ENCODE results near the gene PRKCA.

The PRKCA gene

DNA sequence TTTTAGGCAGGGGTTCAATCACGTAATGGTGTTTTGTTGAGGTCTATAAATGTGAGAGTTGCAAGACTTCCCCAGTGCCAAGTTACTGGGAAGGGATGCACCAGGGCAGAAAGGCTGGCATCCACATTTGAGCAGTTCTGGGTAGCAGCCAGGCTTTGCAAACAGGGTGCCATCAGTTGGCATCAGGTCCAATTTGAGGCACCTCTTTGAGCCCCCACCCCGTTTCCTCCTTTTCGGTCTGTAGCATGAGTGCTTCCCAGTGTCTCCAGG is 389.9 kb downstream of the PRKCA start:
- Histone ChIP-seq H3K9ac (ENCODE audit: low read length) (no peak overlapping the region), H4K8ac (ENCODE audit: low read depth, low read length) (no peak overlapping the region), H2AFZ (ENCODE audit: insufficient read depth, low read length, poor library complexity) (no peak overlapping the region), H3K23ac (ENCODE audit: low read length) (no peak overlapping the region), H3K36me3 (ENCODE audit: control insufficient read depth in 1 of 2, insufficient read depth in 2 of 2, low read length in 2 of 2) (no peaks in the 10 kb centered on the region), H3K14ac (ENCODE audit: low read length) (no peak overlapping the region), H3K4me2 (ENCODE audit: low read length) (no peak overlapping the region), H2BK5ac (ENCODE audit: low read depth, low read length, poor library complexity) (no peak overlapping the region), H3K9me3 (ENCODE audit: insufficient read depth, low read depth, low read length) (no peaks in the 10 kb centered on the region), H4K91ac (ENCODE audit: low read depth, low read length) (no peak overlapping the region), H3K27me3 (ENCODE audit: insufficient read depth, low read length) (no peaks in the 10 kb centered on the region), H3K79me2 (ENCODE audit: control insufficient read depth, insufficient read depth, low read length, poor library complexity) (no peaks in the 10 kb centered on the region), H3K4me1 (ENCODE audit: control insufficient read depth in 1 of 2, insufficient read depth in 2 of 2, low read length in 2 of 2) (peaks cover 2% of the 10 kb centered on the region in 2 experiments), H2AK5ac (ENCODE audit: low read length) (no peak overlapping the region), H3K4me3 (ENCODE audit: low read depth, low read length) (no peak overlapping the region), H2BK120ac (ENCODE audit: insufficient read depth, low read length, poor library complexity) (no peak overlapping the region), H3K79me1 (ENCODE audit: low read length) (no peaks in the 10 kb centered on the region), H3K4ac (ENCODE audit: low read depth, low read length) (no peak overlapping the region), H4K12ac (ENCODE audit: low read depth, low read length) (no peak overlapping the region), H3K18ac (ENCODE audit: low read length) (no peak overlapping the region), H3K27ac (ENCODE audit: low read depth, low read length) (no peak overlapping the region), H2BK12ac (ENCODE audit: low read length) (no peak overlapping the region)
- DNase-seq, result no peak
- WGBS (ENCODE audit: extremely low coverage, insufficient coverage, insufficient read length), result no CpG with 5 or more reads among the region's 3 CpGs

DNA sequence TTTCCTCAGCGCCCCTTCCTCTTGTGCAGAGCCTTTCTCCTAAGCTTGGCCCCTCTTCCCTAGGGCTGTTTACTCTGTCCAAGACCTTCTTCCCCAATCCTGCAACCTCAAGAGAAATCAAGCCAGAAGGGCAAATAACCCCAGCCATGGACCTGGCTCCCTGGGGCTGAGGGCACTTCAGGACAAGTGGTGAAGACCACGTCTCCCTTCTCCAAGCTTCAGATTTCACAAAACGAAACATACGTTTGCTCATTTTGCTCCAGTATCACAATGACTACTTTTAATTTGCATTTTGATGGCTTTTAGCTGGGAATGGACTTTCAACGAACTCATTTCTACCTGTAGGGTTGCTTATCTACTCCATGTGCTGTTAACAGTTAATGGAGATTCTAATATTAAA is 392.7 kb downstream of the PRKCA start:
- Histone ChIP-seq H3K79me2 (ENCODE audit: control insufficient read depth, insufficient read depth, low read length, poor library complexity) (no peaks in the 10 kb centered on the region), H2AK5ac (ENCODE audit: low read length) (no peak overlapping the region), H3K23ac (ENCODE audit: low read length) (no peak overlapping the region), H4K8ac (ENCODE audit: low read depth, low read length) (no peak overlapping the region), H3K27ac (ENCODE audit: low read depth, low read length) (no peak overlapping the region), H3K9ac (ENCODE audit: low read length) (no peak overlapping the region), H3K4me2 (ENCODE audit: low read length) (no peak overlapping the region), H3K14ac (ENCODE audit: low read length) (no peak overlapping the region), H3K4me1 (ENCODE audit: control insufficient read depth in 1 of 2, insufficient read depth in 2 of 2, low read length in 2 of 2) (peaks cover 2% of the 10 kb centered on the region in 2 experiments), H2BK120ac (ENCODE audit: insufficient read depth, low read length, poor library complexity) (no peak overlapping the region), H2BK12ac (ENCODE audit: low read length) (no peak overlapping the region), H3K4me3 (ENCODE audit: low read depth, low read length) (no peak overlapping the region), H2BK5ac (ENCODE audit: low read depth, low read length, poor library complexity) (no peak overlapping the region), H4K91ac (ENCODE audit: low read depth, low read length) (no peak overlapping the region), H3K36me3 (ENCODE audit: control insufficient read depth in 1 of 2, insufficient read depth in 2 of 2, low read length in 2 of 2) (no peaks in the 10 kb centered on the region), H4K12ac (ENCODE audit: low read depth, low read length) (no peak overlapping the region), H3K4ac (ENCODE audit: low read depth, low read length) (no peak overlapping the region), H2AFZ (ENCODE audit: insufficient read depth, low read length, poor library complexity) (no peak overlapping the region), H3K27me3 (ENCODE audit: insufficient read depth, low read length) (no peaks in the 10 kb centered on the region), H3K18ac (ENCODE audit: low read length) (no peak overlapping the region), H3K79me1 (ENCODE audit: low read length) (no peaks in the 10 kb centered on the region), H3K9me3 (ENCODE audit: insufficient read depth, low read depth, low read length) (no peaks in the 10 kb centered on the region)
- no peak for DNase-seq
- WGBS (ENCODE audit: extremely low coverage, insufficient coverage, insufficient read length), result no CpG with 5 or more reads among the region's 5 CpGs

- Histone ChIP-seq H3K36me3 (ENCODE audit: control insufficient read depth in 1 of 2, insufficient read depth in 2 of 2, low read length in 2 of 2) (no peaks in the 10 kb centered on the region), H3K4me3 (ENCODE audit: low read depth, low read length) (no peak overlapping the region), H3K27ac (ENCODE audit: low read depth, low read length) (no peak overlapping the region), H2BK12ac (ENCODE audit: low read length) (no peak overlapping the region), H3K4me1 (ENCODE audit: control insufficient read depth in 1 of 2, insufficient read depth in 2 of 2, low read length in 2 of 2) (no peaks in the 10 kb centered on the region), H4K91ac (ENCODE audit: low read depth, low read length) (no peak overlapping the region), H3K79me2 (ENCODE audit: control insufficient read depth, insufficient read depth, low read length, poor library complexity) (no peaks in the 10 kb centered on the region), H3K14ac (ENCODE audit: low read length) (no peak overlapping the region), H2BK120ac (ENCODE audit: insufficient read depth, low read length, poor library complexity) (no peak overlapping the region), H3K4ac (ENCODE audit: low read depth, low read length) (no peak overlapping the region), H3K79me1 (ENCODE audit: low read length) (no peaks in the 10 kb centered on the region), H3K18ac (ENCODE audit: low read length) (no peak overlapping the region), H2AFZ (ENCODE audit: insufficient read depth, low read length, poor library complexity) (no peak overlapping the region), H3K9ac (ENCODE audit: low read length) (no peak overlapping the region), H4K12ac (ENCODE audit: low read depth, low read length) (no peak overlapping the region), H4K8ac (ENCODE audit: low read depth, low read length) (no peak overlapping the region), H3K4me2 (ENCODE audit: low read length) (no peak overlapping the region), H3K27me3 (ENCODE audit: insufficient read depth, low read length) (no peaks in the 10 kb centered on the region), H3K23ac (ENCODE audit: low read length) (no peak overlapping the region), H2BK5ac (ENCODE audit: low read depth, low read length, poor library complexity) (no peak overlapping the region), H2AK5ac (ENCODE audit: low read length) (no peak overlapping the region), H3K9me3 (ENCODE audit: insufficient read depth, low read depth, low read length) (no peaks in the 10 kb centered on the region)
- DNase-seq, result no peak
Observed at GRCh38 chr17:66698270-66698669, 395.9 kb downstream of the PRKCA start.

DNA sequence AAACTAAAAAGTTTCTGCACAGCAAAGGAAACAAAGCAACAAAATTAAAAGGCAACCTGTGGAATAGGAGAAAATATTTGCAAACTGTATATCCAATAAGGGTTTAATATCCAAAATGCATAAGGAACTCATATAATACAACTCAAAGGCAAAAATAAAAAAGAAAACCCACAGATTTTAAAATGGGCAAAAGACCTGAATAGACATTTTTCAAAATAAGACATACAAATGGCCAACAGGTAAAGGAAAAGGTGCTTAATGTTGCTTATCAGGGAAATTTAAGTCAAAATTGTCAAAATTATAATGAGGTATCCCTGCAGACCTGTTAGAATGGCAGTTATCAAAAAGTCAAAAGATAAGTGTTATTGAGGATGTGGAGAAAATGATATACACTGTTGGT is 399.0 kb downstream of the PRKCA start:
- Histone ChIP-seq H2BK5ac (ENCODE audit: low read depth, low read length, poor library complexity) (no peak overlapping the region), H3K27ac (ENCODE audit: low read depth, low read length) (no peak overlapping the region), H3K14ac (ENCODE audit: low read length) (no peak overlapping the region), H3K4me3 (ENCODE audit: low read depth, low read length) (no peak overlapping the region), H4K8ac (ENCODE audit: low read depth, low read length) (no peak overlapping the region), H2AFZ (ENCODE audit: insufficient read depth, low read length, poor library complexity) (no peak overlapping the region), H3K4me1 (ENCODE audit: control insufficient read depth in 1 of 2, insufficient read depth in 2 of 2, low read length in 2 of 2) (no peaks in the 10 kb centered on the region), H2AK5ac (ENCODE audit: low read length) (no peak overlapping the region), H3K4me2 (ENCODE audit: low read length) (no peak overlapping the region), H3K9me3 (ENCODE audit: insufficient read depth, low read depth, low read length) (no peaks in the 10 kb centered on the region), H3K27me3 (ENCODE audit: insufficient read depth, low read length) (no peaks in the 10 kb centered on the region), H3K36me3 (ENCODE audit: control insufficient read depth in 1 of 2, insufficient read depth in 2 of 2, low read length in 2 of 2) (no peaks in the 10 kb centered on the region), H4K12ac (ENCODE audit: low read depth, low read length) (no peak overlapping the region), H4K91ac (ENCODE audit: low read depth, low read length) (no peak overlapping the region), H3K9ac (ENCODE audit: low read length) (no peak overlapping the region), H2BK120ac (ENCODE audit: insufficient read depth, low read length, poor library complexity) (no peak overlapping the region), H3K23ac (ENCODE audit: low read length) (no peak overlapping the region), H2BK12ac (ENCODE audit: low read length) (no peak overlapping the region), H3K18ac (ENCODE audit: low read length) (no peak overlapping the region), H3K79me2 (ENCODE audit: control insufficient read depth, insufficient read depth, low read length, poor library complexity) (no peaks in the 10 kb centered on the region), H3K79me1 (ENCODE audit: low read length) (no peaks in the 10 kb centered on the region), H3K4ac (ENCODE audit: low read depth, low read length) (no peak overlapping the region)
- DNase-seq, result no peak

Measured in trophoblast cell (in vitro differentiated cells and primary cell).